GM23248 (cell line): ENCODE measurements around the gene PIP5K1C.

Source experiments
- EZH2 ChIP-seq: fragments of 200-600 bp; sonication (generic); IDR thresholded peaks from 2 replicates; pipeline ENCODE4 v1.6.1; 2018; ENCODE audit warnings: antibody characterized with exemption, mild to moderate bottlenecking; ENCODE audit not compliant: insufficient read depth, poor library complexity, severe bottlenecking
- EZH2phosphoT487 ChIP-seq: fragments of 200-600 bp; sonication (generic); IDR thresholded peaks from 2 replicates; pipeline ENCODE4 v1.6.1; 2018; ENCODE audit warnings: antibody characterized with exemption, moderate library complexity, mild to moderate bottlenecking, low read depth; ENCODE audit not compliant: insufficient read depth

DNA sequence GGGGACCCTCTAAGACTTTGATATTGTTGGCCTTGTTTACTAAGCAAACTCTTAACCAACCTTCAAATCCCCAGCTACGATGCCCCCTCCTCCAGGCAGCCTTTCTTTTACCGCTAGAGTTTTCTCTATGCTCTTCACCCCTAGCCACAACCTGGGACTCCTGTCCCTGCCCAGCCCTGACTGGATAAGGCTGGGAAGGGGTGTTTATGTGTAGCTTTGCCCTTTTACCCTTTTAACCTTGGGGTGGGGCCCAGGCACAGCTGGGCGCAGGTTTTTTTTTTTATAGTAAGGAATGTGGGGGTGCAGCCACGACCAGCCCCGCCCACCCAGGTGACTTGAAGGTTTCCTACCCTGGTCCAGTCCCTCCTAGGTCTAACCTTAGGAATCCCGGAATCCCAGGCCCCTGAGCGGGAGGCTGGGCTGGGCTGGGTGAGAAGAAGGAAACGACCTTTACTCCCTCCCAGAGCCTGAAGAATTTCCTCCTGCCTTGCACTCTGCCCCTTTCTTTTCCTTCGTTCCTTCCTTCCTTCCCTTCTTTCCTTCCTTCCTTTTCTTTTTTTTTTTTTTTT, 20.2 kb upstream of the PIP5K1C start:
- TF ChIP-seq EZH2 (no peak), EZH2phosphoT487 (no peak)
